Breast epithelium (tissue), 3 donors: ENCODE measurements around the gene PSMB5.

Experiments used
- POLR2A ChIP-seq: fragments of 450-650 bp; IDR thresholded peaks from one replicate; pipeline ENCODE4 v1.6.1; 2016; ENCODE audit warnings: antibody characterized with exemption, mild to moderate bottlenecking, moderate library complexity
- TF ChIP-seq, protein P1 (sequence below), 3 donors: fragments of 450-650 bp; IDR thresholded peaks; one replicate each; pipeline ENCODE4 v1.5.1; 2016 to 2017; ENCODE audit warnings: antibody characterized with exemption in 3 of 3, mild to moderate bottlenecking in 3 of 3, moderate library complexity in 3 of 3

- TF ChIP-seq POLR2A = no peak
- TF ChIP-seq, protein P1, sequence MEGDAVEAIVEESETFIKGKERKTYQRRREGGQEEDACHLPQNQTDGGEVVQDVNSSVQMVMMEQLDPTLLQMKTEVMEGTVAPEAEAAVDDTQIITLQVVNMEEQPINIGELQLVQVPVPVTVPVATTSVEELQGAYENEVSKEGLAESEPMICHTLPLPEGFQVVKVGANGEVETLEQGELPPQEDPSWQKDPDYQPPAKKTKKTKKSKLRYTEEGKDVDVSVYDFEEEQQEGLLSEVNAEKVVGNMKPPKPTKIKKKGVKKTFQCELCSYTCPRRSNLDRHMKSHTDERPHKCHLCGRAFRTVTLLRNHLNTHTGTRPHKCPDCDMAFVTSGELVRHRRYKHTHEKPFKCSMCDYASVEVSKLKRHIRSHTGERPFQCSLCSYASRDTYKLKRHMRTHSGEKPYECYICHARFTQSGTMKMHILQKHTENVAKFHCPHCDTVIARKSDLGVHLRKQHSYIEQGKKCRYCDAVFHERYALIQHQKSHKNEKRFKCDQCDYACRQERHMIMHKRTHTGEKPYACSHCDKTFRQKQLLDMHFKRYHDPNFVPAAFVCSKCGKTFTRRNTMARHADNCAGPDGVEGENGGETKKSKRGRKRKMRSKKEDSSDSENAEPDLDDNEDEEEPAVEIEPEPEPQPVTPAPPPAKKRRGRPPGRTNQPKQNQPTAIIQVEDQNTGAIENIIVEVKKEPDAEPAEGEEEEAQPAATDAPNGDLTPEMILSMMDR (IDR thresholded peaks at IDR 0.05) = no peak
Observed at GRCh38 chr14:23071244-23071920, 36.7 kb upstream of the PSMB5 start.
